Fibroblast of gingiva (primary cell): ENCODE results near the gene NT5C2.
"Not testable (repeated sequence)": the region's sequence is repeated elsewhere in the genome, so short reads cannot be mapped to it uniquely, and the experiment has no call there.

Experiments
- DNase-seq: peaks from one replicate; pipeline ENCODE4 v3.0.0-alpha.2; 2011; ENCODE audit warnings: low read depth

NT5C2 gene

GRCh38 chr10:103199488-103199887, 6.4 kb upstream of the NT5C2 start:
- DNase-seq, result no peak

DNA sequence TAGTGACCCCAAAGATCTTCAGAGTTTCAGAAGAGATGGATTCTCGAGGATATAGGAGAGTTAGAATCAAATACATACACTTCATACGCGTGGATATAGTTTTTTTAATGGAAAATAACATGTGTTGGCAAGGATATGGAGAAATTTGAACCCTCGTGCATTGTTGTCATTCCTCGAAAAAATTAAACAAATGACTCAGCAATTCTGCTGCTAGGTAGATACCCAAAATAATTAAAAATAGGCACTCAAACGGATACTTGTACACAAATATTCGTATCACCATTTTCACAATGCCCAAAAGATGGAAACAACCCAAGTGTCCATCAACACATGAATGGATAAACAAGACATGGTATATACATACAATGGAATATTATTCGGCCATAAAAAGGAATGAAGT, 5.6 kb upstream of the NT5C2 start:
- DNase-seq, result no peak

GRCh38 chr10:103197903-103198302, 4.8 kb upstream of the NT5C2 start:
- DNase-seq, result no peak

GRCh38 chr10:103197174-103197573, 4.1 kb upstream of the NT5C2 start:
- peak; percentile 68 for DNase-seq

- no peak for DNase-seq
Observed at GRCh38 chr10:103196516-103196915, 3.4 kb upstream of the NT5C2 start.

- DNase-seq, result peak; percentile 36
Observed at GRCh38 chr10:103193820-103194529, 903 bp upstream of the NT5C2 start.

- peak; percentile 81 for DNase-seq
Observed at GRCh38 chr10:103192451-103193106, 493 bp downstream of the NT5C2 start.

DNA sequence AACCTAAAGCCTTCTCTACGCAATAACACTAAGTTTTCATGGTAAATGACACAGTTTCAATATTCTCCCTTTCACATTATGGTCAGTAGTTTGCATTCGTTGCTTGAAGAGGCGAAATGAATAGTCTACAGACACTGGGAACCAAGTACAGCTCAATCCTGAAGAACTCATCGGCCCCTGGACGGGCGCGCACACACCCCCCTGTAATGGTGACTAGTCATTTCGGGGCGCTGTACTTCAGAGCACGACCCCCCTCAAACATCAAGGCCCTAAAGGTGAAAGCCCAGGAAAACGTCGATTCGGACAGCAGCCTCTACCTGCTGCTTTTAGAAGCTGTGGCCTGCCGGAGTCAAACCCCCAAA, 1.0 kb downstream of the NT5C2 start:
- DNase-seq, result no peak

DNA sequence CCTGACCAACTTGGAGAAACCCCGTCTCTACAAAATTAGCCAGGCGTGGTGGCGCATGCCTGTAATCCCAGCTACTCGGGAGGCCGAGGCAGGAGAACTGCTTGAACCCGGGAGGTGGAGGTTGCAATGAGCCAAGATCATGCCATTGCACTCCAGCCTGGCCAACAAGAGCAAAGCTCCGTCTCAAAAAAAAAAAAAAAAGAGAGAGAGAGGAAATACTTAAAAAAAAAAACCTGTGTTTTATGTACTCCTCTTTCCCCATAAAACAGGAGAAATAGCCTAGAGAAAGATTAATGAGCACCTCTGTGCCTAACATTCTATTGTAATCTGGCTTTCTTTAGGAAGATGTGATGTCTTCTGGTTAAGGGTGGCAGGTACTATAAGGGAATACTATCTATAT, 1.9 kb downstream of the NT5C2 start:
- DNase-seq, result not testable (repeated sequence)

DNA sequence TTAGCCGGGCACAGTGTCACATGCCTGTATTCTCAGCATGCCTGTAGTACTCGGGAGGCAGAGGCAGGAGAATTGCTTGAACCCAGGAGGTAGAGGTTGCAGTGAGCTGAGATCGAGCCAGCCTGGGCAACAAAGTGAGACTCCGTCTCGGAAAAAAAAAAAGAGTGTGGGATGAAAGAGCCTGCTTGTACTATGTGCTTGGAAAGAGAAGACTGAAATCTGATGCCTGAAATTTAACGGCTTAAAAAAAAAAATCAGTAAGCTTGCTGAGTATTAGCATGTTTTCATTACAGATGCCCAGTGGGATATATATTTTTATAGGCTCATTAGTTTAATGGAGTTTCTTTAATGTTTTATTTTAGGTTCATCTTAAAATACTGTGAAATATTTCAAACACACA, 4.2 kb downstream of the NT5C2 start:
- peak; percentile 45 for DNase-seq

DNA sequence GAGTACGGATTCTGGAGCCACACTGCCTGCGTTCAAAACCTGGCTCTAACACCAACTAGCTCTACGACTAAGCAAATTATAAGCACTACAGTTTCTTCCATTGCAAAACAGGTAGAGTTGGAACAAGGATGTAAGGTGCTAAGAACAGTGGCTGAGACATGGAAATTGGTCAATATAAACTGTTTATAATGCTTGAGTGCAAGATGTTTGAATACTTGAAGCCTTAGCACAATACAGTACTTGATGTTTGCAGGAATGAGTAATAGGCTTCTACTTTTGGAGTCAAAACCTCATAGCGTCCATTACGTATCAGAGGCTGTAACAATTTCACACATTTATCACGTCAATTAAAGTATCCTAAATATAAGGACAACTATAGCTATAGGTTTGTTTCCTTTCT, 6.9 kb downstream of the NT5C2 start:
- DNase-seq, result no peak

GRCh38 chr10:103184615-103185014, 8.5 kb downstream of the NT5C2 start:
- DNase-seq, result peak; percentile 31

DNA sequence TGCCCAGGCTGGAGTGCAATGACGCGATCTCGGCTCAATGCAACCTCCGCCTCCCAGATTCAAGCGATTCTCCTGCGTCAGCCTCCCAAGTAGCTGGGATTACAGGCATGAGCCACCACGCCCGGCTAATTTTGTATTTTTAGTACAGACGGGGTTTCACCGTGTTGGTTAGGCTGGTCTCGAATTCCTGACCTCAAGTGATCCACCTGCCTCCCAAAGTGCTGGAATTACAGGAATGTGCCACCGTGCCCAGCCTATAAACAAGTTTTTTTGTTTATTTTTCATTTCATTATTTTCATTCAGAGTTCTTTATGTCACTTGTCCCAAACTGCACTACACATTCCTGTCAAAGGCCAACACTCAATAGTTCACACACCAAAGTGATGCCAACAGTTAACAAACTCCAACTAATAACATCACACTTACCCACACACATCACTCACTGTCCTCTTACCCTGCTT, 9.1 kb downstream of the NT5C2 start:
- not testable (repeated sequence) for DNase-seq

- DNase-seq, result no peak
Observed at GRCh38 chr10:103181244-103181643, 11.8 kb downstream of the NT5C2 start.

GRCh38 chr10:103180491-103180890, 12.6 kb downstream of the NT5C2 start:
- no peak for DNase-seq

DNA sequence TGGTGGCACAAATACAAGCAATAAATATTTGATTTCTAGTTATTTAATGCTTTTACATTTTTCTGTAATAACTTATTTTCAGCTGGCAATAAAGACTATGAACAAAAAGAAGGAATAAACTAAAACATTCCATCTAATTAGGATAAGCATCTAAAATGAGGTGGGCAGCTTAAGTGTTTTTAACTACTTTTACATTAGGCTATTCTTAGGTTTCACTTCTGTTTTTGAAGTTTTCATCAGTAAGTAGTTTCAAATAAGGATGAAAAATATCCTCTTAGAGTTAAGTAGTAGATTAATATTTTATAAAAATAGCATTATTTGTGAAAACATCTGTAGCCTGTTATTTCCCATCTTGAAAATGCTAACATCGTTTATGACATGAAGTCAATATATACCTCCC, 15.9 kb downstream of the NT5C2 start:
- no peak for DNase-seq

GRCh38 chr10:103175580-103176285, 17.3 kb downstream of the NT5C2 start:
- no peak for DNase-seq

DNA sequence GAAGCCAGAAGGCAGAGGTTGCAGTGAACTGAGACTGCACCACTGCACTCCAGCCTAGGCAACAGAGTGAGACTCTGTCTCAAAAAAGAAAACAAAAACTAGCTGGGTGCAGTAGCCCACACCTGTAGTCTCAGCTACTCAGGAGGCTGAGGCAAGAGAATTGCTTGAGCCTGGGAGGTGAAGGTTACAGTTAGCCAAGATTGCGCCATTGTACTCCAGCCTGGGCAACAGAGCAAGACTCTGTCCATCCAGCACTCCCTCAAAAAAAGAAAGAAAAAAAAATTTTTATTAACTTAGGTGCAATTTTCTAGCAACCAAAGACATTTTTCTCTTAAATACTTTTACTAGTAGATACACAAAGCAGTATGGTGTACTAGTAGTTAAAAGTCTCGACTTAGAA, 18.7 kb downstream of the NT5C2 start:
- not testable (repeated sequence) for DNase-seq

GRCh38 chr10:103171278-103171677, 21.8 kb downstream of the NT5C2 start:
- no peak for DNase-seq

GRCh38 chr10:103168438-103168837, 24.6 kb downstream of the NT5C2 start:
- DNase-seq, result no peak

DNA sequence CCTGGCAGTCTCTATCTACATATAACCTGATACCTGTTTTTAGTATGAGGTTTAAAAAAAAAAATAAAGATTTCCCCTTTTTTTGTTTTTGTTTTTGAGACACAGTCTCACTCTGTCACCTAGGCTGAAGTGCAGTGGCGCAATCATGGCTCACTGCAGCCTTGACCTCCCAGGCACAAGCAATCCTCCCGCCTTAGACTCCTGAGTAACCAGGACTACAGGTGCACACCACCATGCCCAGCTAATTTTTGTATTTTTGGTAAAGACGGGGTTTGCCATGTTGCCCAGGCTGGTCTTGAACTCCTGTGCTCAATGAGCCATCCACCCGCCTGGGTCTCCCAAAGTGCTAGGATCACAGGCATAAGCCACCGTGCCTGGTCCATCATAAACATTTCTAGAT, 25.5 kb downstream of the NT5C2 start:
- DNase-seq, result not testable (repeated sequence)

GRCh38 chr10:103166523-103166922, 26.5 kb downstream of the NT5C2 start:
- DNase-seq, result no peak

DNA sequence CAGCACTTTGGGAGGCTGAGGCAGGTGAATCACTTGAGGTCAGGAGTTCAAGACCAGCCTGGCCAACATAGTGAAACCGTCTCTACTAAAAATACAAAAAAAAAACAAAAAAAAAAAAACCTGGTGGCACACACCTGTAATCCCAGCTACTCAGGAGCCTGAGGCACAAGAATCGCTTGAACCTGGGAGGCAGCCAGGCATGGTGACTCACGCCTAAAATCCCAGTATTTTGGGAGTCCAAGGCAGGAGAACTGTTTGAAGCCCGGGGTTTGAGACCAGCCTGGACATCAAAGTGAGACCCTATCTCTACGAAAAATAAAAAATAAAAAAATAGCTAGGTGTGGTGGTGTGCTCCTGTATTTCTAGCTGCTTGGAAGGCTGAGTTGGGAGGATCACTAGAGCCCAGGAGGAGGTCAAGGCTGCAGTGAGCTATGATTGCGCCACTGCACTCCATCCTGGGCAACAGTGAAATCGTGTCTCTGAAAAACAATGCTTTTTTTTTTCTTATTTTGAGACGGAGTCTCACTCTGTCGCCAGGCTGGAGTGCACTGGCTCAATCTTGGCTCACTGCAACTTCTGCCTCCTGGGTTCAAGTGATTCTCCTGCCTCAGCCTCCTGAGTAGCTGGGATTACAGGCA, 29.2 kb downstream of the NT5C2 start:
- not testable (repeated sequence) for DNase-seq
